Prostate gland (tissue), 2 donors: Measurements from ENCODE around the gene RBPJ.

Source experiments
- POLR2A ChIP-seq: fragments of 450-650 bp; IDR thresholded peaks from one replicate; pipeline ENCODE4 v1.6.1; 2016; ENCODE audit warnings: antibody characterized with exemption, mild to moderate bottlenecking
- POLR2AphosphoS5 ChIP-seq: sonication (generic); formaldehyde crosslinking; IDR thresholded peaks from one replicate; pipeline ENCODE4 v1.6.1; 2017; ENCODE audit warnings: antibody characterized with exemption
- TF ChIP-seq, protein P1 (sequence below), 4 experiments: fragments of 200-600 bp in 2 of 4; fragments of 450-650 bp in 2 of 4; sonication (generic) in 2 of 4; IDR thresholded peaks; 1 replicate in 3 of 4; 2 replicates in 1 of 4; pipeline ENCODE4 v1.5.1; 2016 to 2019; ENCODE audit warnings: antibody characterized with exemption in 4 of 4, mild to moderate bottlenecking in 2 of 4, moderate library complexity in 2 of 4

DNA sequence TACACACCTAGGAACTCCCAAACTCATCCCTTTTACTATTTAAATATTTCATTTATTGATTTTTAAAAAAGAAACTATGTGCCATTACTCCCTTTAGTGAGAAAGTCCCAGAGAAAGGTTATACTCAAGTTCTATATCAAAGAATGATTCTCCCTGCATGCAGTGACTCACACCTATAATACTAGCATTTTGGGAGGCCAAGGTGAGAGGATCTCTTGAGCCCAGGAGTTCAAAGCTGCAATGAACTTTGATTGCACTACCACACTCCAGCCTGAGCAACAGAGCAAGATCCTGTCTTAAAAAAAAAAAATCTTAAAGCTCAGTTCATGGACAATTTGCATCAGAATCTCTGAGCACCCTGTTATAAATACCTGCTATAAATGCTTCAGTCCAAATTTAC, 9.2 kb upstream of the RBPJ start:
- TF ChIP-seq, protein P1, sequence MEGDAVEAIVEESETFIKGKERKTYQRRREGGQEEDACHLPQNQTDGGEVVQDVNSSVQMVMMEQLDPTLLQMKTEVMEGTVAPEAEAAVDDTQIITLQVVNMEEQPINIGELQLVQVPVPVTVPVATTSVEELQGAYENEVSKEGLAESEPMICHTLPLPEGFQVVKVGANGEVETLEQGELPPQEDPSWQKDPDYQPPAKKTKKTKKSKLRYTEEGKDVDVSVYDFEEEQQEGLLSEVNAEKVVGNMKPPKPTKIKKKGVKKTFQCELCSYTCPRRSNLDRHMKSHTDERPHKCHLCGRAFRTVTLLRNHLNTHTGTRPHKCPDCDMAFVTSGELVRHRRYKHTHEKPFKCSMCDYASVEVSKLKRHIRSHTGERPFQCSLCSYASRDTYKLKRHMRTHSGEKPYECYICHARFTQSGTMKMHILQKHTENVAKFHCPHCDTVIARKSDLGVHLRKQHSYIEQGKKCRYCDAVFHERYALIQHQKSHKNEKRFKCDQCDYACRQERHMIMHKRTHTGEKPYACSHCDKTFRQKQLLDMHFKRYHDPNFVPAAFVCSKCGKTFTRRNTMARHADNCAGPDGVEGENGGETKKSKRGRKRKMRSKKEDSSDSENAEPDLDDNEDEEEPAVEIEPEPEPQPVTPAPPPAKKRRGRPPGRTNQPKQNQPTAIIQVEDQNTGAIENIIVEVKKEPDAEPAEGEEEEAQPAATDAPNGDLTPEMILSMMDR (IDR thresholded peaks at IDR 0.05): no peak
- TF ChIP-seq POLR2AphosphoS5 (no peak), POLR2A (no peak)
